Neural progenitor cell (in vitro differentiated cells): Measurements from ENCODE around the gene TRIM38.

Source experiments
- CTCF ChIP-seq: fragments of 200-600 bp; sonication (generic); IDR thresholded peaks from 2 replicates; pipeline ENCODE4 v1.5.1; 2017; ENCODE audit warnings: antibody characterized with exemption, mild to moderate bottlenecking
- EZH2phosphoT487 ChIP-seq: fragments of 200-600 bp; sonication (generic); IDR thresholded peaks from 2 replicates; pipeline ENCODE4 v1.6.1; 2017; ENCODE audit warnings: antibody characterized with exemption

DNA sequence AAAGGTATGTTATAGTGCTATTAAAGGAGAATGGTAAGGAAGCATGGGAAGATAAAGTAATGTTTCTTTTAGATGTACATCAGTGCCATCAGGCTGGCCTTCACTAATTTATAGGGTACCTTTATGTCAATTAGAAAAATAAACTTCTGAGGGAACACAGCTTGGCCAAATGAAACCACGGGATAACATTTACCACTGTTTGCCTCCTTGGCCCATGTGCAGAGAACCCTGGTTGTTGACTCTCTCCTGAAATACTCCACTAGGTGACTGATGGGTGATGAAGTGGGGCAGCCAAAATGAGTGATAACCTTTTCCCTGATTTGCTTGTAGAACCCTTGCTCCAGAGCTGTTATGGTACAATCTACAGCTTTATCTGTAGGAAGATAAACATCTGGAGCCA is 9.5 kb downstream of the TRIM38 start:
- no peak for TF ChIP-seq CTCF
- TF ChIP-seq EZH2phosphoT487 = no peak
